Measurements from ENCODE around the gene NAV2.

Gene NAV2

GRCh38 chr11:19711911-19712280, 741 bp upstream of the NAV2 start:
- Mint-ChIP-seq H3K4me1 (peaks cover 48% of the 10 kb centered on the region), H3K9me3 (no peaks in the 10 kb centered on the region), H3K27me3 (ENCODE audit: low read depth, poor library complexity) (peaks cover 35% of the 10 kb centered on the region), H3K36me3 (ENCODE audit: low read depth) (no peaks in the 10 kb centered on the region), H3K27ac (peak overlapping the region; percentile 98), H3K4me3 (peak overlapping the region; percentile 87)
- DNase-seq: no peak
- TF ChIP-seq, protein P1, sequence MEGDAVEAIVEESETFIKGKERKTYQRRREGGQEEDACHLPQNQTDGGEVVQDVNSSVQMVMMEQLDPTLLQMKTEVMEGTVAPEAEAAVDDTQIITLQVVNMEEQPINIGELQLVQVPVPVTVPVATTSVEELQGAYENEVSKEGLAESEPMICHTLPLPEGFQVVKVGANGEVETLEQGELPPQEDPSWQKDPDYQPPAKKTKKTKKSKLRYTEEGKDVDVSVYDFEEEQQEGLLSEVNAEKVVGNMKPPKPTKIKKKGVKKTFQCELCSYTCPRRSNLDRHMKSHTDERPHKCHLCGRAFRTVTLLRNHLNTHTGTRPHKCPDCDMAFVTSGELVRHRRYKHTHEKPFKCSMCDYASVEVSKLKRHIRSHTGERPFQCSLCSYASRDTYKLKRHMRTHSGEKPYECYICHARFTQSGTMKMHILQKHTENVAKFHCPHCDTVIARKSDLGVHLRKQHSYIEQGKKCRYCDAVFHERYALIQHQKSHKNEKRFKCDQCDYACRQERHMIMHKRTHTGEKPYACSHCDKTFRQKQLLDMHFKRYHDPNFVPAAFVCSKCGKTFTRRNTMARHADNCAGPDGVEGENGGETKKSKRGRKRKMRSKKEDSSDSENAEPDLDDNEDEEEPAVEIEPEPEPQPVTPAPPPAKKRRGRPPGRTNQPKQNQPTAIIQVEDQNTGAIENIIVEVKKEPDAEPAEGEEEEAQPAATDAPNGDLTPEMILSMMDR (IDR thresholded peaks at IDR 0.05): no peak

DNA sequence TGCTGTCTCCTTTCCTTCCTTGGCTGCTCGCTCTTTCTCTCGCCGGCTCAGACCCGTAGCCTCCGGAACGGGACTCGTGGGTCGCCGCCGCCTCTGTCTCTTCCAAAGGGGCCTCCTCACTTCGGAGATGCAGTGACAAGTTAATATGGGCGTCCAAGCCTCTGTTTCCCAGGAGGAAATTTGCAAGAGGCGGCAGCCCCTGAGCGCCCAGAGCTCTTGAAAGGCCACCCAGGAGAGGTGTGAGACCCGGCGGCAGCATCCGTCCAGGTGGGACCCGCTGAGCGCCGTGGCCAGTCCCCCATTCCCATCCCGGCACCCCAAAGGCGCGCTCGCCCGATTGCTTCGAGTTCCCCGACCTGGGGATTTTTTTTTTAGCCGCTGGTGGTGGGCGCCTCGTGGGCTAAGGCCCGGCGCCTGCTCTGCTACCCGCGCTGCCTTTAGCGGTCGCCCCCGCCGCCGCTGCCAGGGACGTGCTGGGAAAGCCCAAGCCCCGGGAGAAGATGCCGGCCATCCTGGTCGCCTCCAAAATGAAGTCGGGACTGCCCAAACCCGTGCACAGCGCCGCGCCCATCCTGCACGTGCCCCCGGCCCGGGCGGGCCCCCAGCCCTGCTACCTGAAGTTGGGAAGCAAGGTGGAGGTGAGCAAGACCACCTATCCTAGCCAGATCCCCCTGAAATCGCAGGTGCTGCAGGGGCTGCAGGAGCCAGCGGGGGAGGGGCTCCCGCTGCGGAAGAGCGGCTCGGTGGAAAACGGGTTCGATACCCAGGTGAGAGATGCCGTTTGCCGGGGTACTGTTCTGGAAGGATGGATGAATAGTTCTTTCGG, 772 bp downstream of the NAV2 start:
- Mint-ChIP-seq H3K27ac (no peak overlapping the region), H3K36me3 (ENCODE audit: low read depth) (no peaks in the 10 kb centered on the region), H3K27me3 (ENCODE audit: low read depth, poor library complexity) (peaks cover 33% of the 10 kb centered on the region), H3K4me3 (peak overlapping the region; percentile 95), H3K9me3 (no peaks in the 10 kb centered on the region), H3K4me1 (peaks cover 62% of the 10 kb centered on the region)
- TF ChIP-seq, protein P1 (IDR thresholded peaks at IDR 0.05): no peak
- DNase-seq: peak; percentile 35

DNA sequence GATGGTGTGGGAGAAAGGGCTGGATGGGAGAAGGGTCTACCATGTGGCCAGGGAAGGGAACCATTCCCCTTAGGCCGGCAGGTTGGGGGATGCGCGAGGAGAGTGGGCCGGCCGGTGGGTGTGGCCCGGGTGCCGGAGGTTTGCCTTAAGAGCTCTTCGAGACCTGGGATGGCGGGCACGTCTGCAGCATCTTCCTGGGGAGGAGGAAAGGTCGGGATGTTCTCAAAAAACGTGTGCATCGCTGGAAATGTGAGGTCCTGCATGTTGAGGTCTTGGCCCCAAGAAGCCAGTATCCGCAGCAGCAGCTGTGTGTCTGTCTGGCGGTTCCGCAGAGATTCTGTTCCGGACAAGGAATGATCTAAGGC, 1.4 kb downstream of the NAV2 start:
- Mint-ChIP-seq H3K27ac (no peak overlapping the region), H3K27me3 (ENCODE audit: low read depth, poor library complexity) (peaks cover 31% of the 10 kb centered on the region)
- TF ChIP-seq, protein P1 (IDR thresholded peaks at IDR 0.05): no peak

GRCh38 chr11:19714387-19715363, 2.0 kb downstream of the NAV2 start:
- TF ChIP-seq, protein P1 (IDR thresholded peaks at IDR 0.05): no peak
- no peak overlapping the region for H3K27ac Mint-ChIP-seq
- peak overlapping the region; percentile 95 for H3K4me3 Mint-ChIP-seq
- no peaks in the 10 kb centered on the region for H3K9me3 Mint-ChIP-seq
- H3K4me1 Mint-ChIP-seq: peaks cover 64% of the 10 kb centered on the region
- peak; percentile 37 for DNase-seq
- H3K27me3 Mint-ChIP-seq (ENCODE audit: low read depth, poor library complexity): peaks cover 31% of the 10 kb centered on the region
- H3K36me3 Mint-ChIP-seq (ENCODE audit: low read depth): no peaks in the 10 kb centered on the region

More for the DNA sequence above, 1.4 kb downstream of the NAV2 start:
- Mint-ChIP-seq H3K36me3 (ENCODE audit: low read depth) (no peaks in the 10 kb centered on the region), H3K4me3 (peak overlapping the region; percentile 95), H3K9me3 (no peaks in the 10 kb centered on the region), H3K4me1 (peaks cover 64% of the 10 kb centered on the region)
- no peak for DNase-seq

DNA sequence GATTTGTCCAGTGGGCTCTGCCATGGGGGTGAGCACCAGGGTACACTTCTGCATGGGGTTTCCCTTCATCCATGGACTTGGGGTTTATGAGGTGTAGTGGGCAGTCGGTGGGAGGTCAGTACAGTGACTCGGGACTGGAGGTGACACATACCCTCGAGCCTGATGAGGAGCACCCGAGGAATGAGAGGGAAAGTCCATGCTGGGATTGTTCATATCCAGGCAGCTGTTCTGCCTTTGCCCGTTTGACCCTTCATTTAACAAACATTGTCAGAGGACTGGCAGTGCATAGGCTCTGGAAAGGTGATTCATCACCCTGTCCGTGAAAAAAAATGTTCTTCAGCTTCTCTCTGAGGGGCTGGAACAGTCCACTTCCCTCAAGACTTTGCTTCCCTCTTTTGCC, 2.7 kb downstream of the NAV2 start:
- peak overlapping the region; percentile 95 for H3K4me3 Mint-ChIP-seq
- peaks cover 31% of the 10 kb centered on the region for H3K27me3 Mint-ChIP-seq (ENCODE audit: low read depth, poor library complexity)
- H3K4me1 Mint-ChIP-seq: peaks cover 64% of the 10 kb centered on the region
- TF ChIP-seq, protein P1 (IDR thresholded peaks at IDR 0.05): no peak
- no peaks in the 10 kb centered on the region for H3K36me3 Mint-ChIP-seq (ENCODE audit: low read depth)
- H3K9me3 Mint-ChIP-seq: no peaks in the 10 kb centered on the region
- H3K27ac Mint-ChIP-seq: no peak overlapping the region
- DNase-seq: no peak
